ENCODE measurements around the gene AFMID. TPM values are rescaled to one million over a fixed set of nuclear protein-coding genes. Genes with fewer than 3 reads are reported as not detected.

Gene AFMID
- total and polyA plus RNA-seq, 2 donors (not counting 1 experiment from before 2014, with no cell fraction given): 18.2 to 24.8 TPM

- H3K27ac Mint-ChIP-seq: peak overlapping the region; percentile 97
- WGBS (ENCODE audit: insufficient coverage): 0% methylated on average over 3 of the region's 11 CpGs
These were observed 32.0 kb upstream of the AFMID start for GRCh38 chr17:78154903-78155811.

More at GRCh38 chr17:78154903-78155811, 32.0 kb upstream of the AFMID start:
- Histone ChIP-seq H3K4me1 (ENCODE audit: control insufficient read depth in 2 of 2, insufficient read depth in 2 of 2, low read length in 2 of 2) (peaks cover 58 to 87% of the 10 kb centered on the region in 2 donors), H4K20me1 (ENCODE audit: control insufficient read depth, insufficient read depth, low read length, poor library complexity, severe bottlenecking) (no peaks in the 10 kb centered on the region), H3K9ac (ENCODE audit: low read length) (no peak overlapping the region), H3K79me2 (ENCODE audit: control insufficient read depth, insufficient read depth, low read length) (no peaks in the 10 kb centered on the region), H2AFZ (ENCODE audit: insufficient read depth, low read depth, low read length, poor library complexity, severe bottlenecking) (no peak overlapping the region), H3K4me2 (replicated peaks; ENCODE audit: low read depth, low read length, poor library complexity, severe bottlenecking) (peak overlapping the region; percentile 70), H3K36me3 (replicated peaks in 1 of 2; ENCODE audit: control extremely low read depth in 1 of 2, control insufficient read depth in 1 of 2, extremely low read depth in 1 of 2, insufficient read depth in 2 of 2, low read length in 1 of 2) (no peaks in the 10 kb centered on the region), H3K27me3 (replicated peaks in 1 of 4; ENCODE audit: control extremely low read depth in 1 of 4, control insufficient read depth in 3 of 4, insufficient read depth in 4 of 4, low read length in 3 of 4) (no peaks in the 10 kb centered on the region), H3K9me3 (ENCODE audit: control extremely low read depth in 1 of 3, control insufficient read depth in 2 of 3, insufficient read depth in 1 of 3, low read length in 2 of 3) (peaks cover 0 to 28% (median 7%) of the 10 kb centered on the region in 3 donors), H3K27ac (ENCODE audit: low read length in 2 of 2) (peak overlapping the region; percentile 92 to 98), H3K4me3 (ENCODE audit: control extremely low read depth in 1 of 5, extremely low read depth in 1 of 5, insufficient read depth in 1 of 5, low read depth in 2 of 5, low read length in 4 of 5) (peak overlapping the region in 2 of 5 experiments; percentile 1 to 11)
- H3K9me3 Mint-ChIP-seq (ENCODE audit: insufficient read depth): peaks cover 2% of the 10 kb centered on the region
- peak; percentile 92 for DNase-seq
- H3K4me1 Mint-ChIP-seq: peaks cover 65% of the 10 kb centered on the region
- TF ChIP-seq EZH2 (IDR thresholded peaks at IDR 0.05; ENCODE audit: borderline replicate concordance, insufficient read depth, low read depth, low read length, poor library complexity, severe bottlenecking) (no peak), CTCF (IDR thresholded peaks at IDR 0.05) (no peak)
- ChIA-PET CTCF (interaction anchor here (1.0 to 2.8 kb wide), 2 partner anchors 21 kb away, joined by 3 to 10 read pairs; no protein-coding TSS in a partner anchor), POLR2A (interaction anchor here (0.6 to 3.6 kb wide), 14 partner anchors 8 to 48 kb away, joined by 3 to 23 read pairs (median 4); partner anchors contain the start of genes SYNGR2 and TMC8)
- H3K4me3 Mint-ChIP-seq: peak overlapping the region; percentile 69
- intact Hi-C loops (cut with micrococcal nuclease): loop anchor here (1.0 kb wide), 5 partner anchors 8 to 23 kb away; partner anchors contain the start of gene SYNGR2
- ATAC-seq (ENCODE audit: low read depth): peak; percentile 81
- no peaks in the 10 kb centered on the region for H3K27me3 Mint-ChIP-seq
